GM12801 (cell line): ENCODE measurements around the gene PTPMT1.

ENCODE experiments used
- CTCF ChIP-seq: IDR thresholded peaks from one replicate; pipeline ENCODE4 v1.5.1; 2011; ENCODE audit warnings: control low read depth; ENCODE audit not compliant: insufficient read length; ENCODE audit errors: extremely low read depth

The PTPMT1 gene

GRCh38 chr11:47538741-47539565 lies 26.4 kb upstream of the PTPMT1 start:
- no peak for TF ChIP-seq CTCF

- no peak for TF ChIP-seq CTCF
These were observed 25.7 kb upstream of the PTPMT1 start for GRCh38 chr11:47539681-47540039.

- TF ChIP-seq CTCF: no peak
These were observed 24.3 kb upstream of the PTPMT1 start for GRCh38 chr11:47541070-47541469.

GRCh38 chr11:47545298-47545697 lies 20.1 kb upstream of the PTPMT1 start:
- TF ChIP-seq CTCF: no peak

- no peak for TF ChIP-seq CTCF
These were observed 14.9 kb upstream of the PTPMT1 start for GRCh38 chr11:47550288-47551047.

GRCh38 chr11:47551086-47551485 lies 14.3 kb upstream of the PTPMT1 start:
- no peak for TF ChIP-seq CTCF

GRCh38 chr11:47552056-47552565 lies 13.3 kb upstream of the PTPMT1 start:
- TF ChIP-seq CTCF: no peak
